K562 (cell line): Measurements from ENCODE around the gene CSNK1G1. TPM values are rescaled to one million over a fixed set of nuclear protein-coding genes. Genes with fewer than 3 reads are reported as not detected.

Source experiments
- ATAC-seq: fragments of 200-7000 bp; cut with Tn5 transposase; 3 replicates; pipeline ENCODE4 v1.9.1; 2020; ENCODE audit warnings: moderate library complexity
- BruUV-seq: library from RNA; stranded (reverse); fragments of 400-500 nt; replicated peaks from 2 replicates; lab custom pipeline; 2021; lab: Mats Ljungman, UMichigan
- CTCF ChIA-PET: fragments of 300-600 bp; formaldehyde crosslinking; extraction: SDS; loops from one replicate; lab custom pipeline; 2021; ENCODE audit warnings: low intra/inter-chr PET ratio; lab: Yijun Ruan, JAX
- POLR2A ChIA-PET: fragments of 300-600, 350-650 bp; sonication (Branson Sonifier 250); formaldehyde crosslinking; extraction: SDS; loops from one replicate; lab custom pipeline; 2021; ENCODE audit warnings: antibody characterized with exemption, inconsistent platforms; lab: Yijun Ruan, JAX
- DNase-seq, 4 experiments: peaks; one replicate each; pipeline versions ENCODE4 v3.0.0 to v3.0.0-alpha.2; 2011 to 2018; ENCODE audit warnings: low spot score in 3 of 4, mixed read lengths in 3 of 4; ENCODE audit errors: extremely low read depth in 1 of 4
- FAIRE-seq: peaks from 2 replicates; lab custom pipeline; 2011; peaks lifted over from hg19 to GRCh38; lab: Jason Lieb, UNC
- H2AFZ ChIP-seq: 2 replicates; pipeline ENCODE4 v1.6.0; 2011; ENCODE audit warnings: low read depth, low read length, control low read depth, inconsistent platforms
- H3K27ac ChIP-seq: fragments of 200-600 bp; 3 replicates; pipeline ENCODE4 v1.8.0; 2011; ENCODE audit warnings: low read depth, mild to moderate bottlenecking, control low read depth, inconsistent platforms, low read length, moderate library complexity, mixed read lengths; ENCODE audit errors: extremely low read depth
- H3K27me3 ChIP-seq, 2 experiments: fragments of 300-600 bp in 1 of 2; 2 replicates in 1 of 2; 3 replicates in 1 of 2; pipeline versions ENCODE4 v1.6.0 to v1.8.0; 2011; ENCODE audit warnings: inconsistent platforms in 2 of 2, low read length in 2 of 2, mild to moderate bottlenecking in 1 of 2, mixed read lengths in 1 of 2, moderate library complexity in 1 of 2; ENCODE audit not compliant: control insufficient read depth in 2 of 2, insufficient read depth in 2 of 2
- H3K36me3 ChIP-seq: fragments of 300-600 bp; 3 replicates; pipeline ENCODE4 v1.8.0; 2011; ENCODE audit warnings: mild to moderate bottlenecking, low read length, inconsistent platforms; ENCODE audit not compliant: control insufficient read depth, insufficient read depth
- H3K4me1 ChIP-seq, 2 experiments: fragments of 200-600 bp in 1 of 2; replicated peaks in 1 of 2; 2 replicates in 1 of 2; 3 replicates in 1 of 2; pipeline versions ENCODE4 v1.5.1 to v1.8.0; 2011; ENCODE audit warnings: inconsistent platforms in 2 of 2, low read length in 2 of 2, mild to moderate bottlenecking in 1 of 2, mixed read lengths in 1 of 2, moderate library complexity in 1 of 2; ENCODE audit not compliant: control insufficient read depth in 2 of 2, insufficient read depth in 2 of 2
- H3K4me2 ChIP-seq: 2 replicates; pipeline ENCODE4 v1.6.1; 2011; ENCODE audit warnings: low read length, control low read depth, inconsistent platforms, mixed read lengths; ENCODE audit not compliant: insufficient read depth
- H3K4me3 ChIP-seq: fragments of 200-600 bp; sonication (generic), shearing (Covaris generic); 2 replicates; pipeline ENCODE4 v1.5.1; 2016; ENCODE audit warnings: control low read depth, inconsistent platforms
- H3K79me2 ChIP-seq: fragments of 200-600 bp; 3 replicates; pipeline ENCODE4 v1.8.0; 2011; ENCODE audit warnings: low read length, inconsistent platforms; ENCODE audit not compliant: control insufficient read depth, insufficient read depth
- H3K9ac ChIP-seq, 2 experiments: 2 replicates each; pipeline versions ENCODE4 v1.6.0 to v1.6.1; 2011; ENCODE audit warnings: low read depth in 2 of 2, low read length in 2 of 2, control low read depth in 1 of 2, inconsistent platforms in 1 of 2, mild to moderate bottlenecking in 1 of 2, mixed read lengths in 1 of 2; ENCODE audit not compliant: insufficient read depth in 1 of 2
- H3K9me1 ChIP-seq: one replicate; pipeline ENCODE4 v1.6.0; 2011; ENCODE audit warnings: inconsistent platforms, mild to moderate bottlenecking, low read length, moderate library complexity; ENCODE audit not compliant: control insufficient read depth, insufficient read depth
- H3K9me3 ChIP-seq: replicated peaks from 2 replicates; pipeline ENCODE4 v1.5.1; 2011; ENCODE audit warnings: low read depth, low read length, inconsistent platforms; ENCODE audit not compliant: control insufficient read depth, insufficient read depth
- H4K20me1 ChIP-seq: replicated peaks from 2 replicates; pipeline ENCODE4 v1.6.1; 2011; ENCODE audit warnings: low read length, inconsistent platforms, mixed read lengths; ENCODE audit not compliant: control insufficient read depth, insufficient read depth
- CEBPB ChIP-seq: fragments of 450-650 bp; IDR thresholded peaks from 2 replicates; pipeline ENCODE4 v1.6.1; 2016; ENCODE audit warnings: missing genetic modification characterization, missing compliant biosample characterization
- CEBPG ChIP-seq, 3 experiments: fragments of 200-800 bp in 1 of 3; sonication (Bioruptor generic) in 1 of 3; sonication (generic) in 1 of 3; formaldehyde crosslinking in 1 of 3; IDR thresholded peaks in 2 of 3; conservative IDR thresholded peaks in 1 of 3; 2 replicates each; pipeline versions ENCODE4 v1.6.1 to v1.8.0; 2016 to 2022; ENCODE audit warnings: missing compliant biosample characterization in 2 of 3, missing genetic modification characterization in 2 of 3, mild to moderate bottlenecking in 1 of 3, missing genetic modification reagents in 1 of 3
- CSDE1 ChIP-seq, 2 experiments: fragments of 450-650 bp; IDR thresholded peaks; 2 replicates each; pipeline ENCODE4 v1.6.1; 2016; ENCODE audit warnings: mild to moderate bottlenecking in 1 of 2
- KLF1 ChIP-seq: fragments of 450-650 bp; IDR thresholded peaks from 2 replicates; pipeline ENCODE4 v1.6.1; 2016; ENCODE audit warnings: missing genetic modification characterization, missing compliant biosample characterization
- MEIS2 ChIP-seq: fragments of 450-650 bp; IDR thresholded peaks from 2 replicates; pipeline ENCODE4 v1.6.1; 2014; ENCODE audit warnings: mild to moderate bottlenecking; ENCODE audit not compliant: partially characterized antibody
- SMARCA4 ChIP-seq: fragments of 450-650 bp; IDR thresholded peaks from 2 replicates; pipeline ENCODE4 v1.6.1; 2016
- SRSF9 ChIP-seq: fragments of 200-400 bp; formaldehyde crosslinking; IDR thresholded peaks from 2 replicates; pipeline ENCODE4 v1.6.1; 2017; ENCODE audit warnings: low read depth, low read length, borderline replicate concordance
- TEAD4 ChIP-seq, 2 experiments: sonication (generic) in 1 of 2; formaldehyde crosslinking in 1 of 2; IDR thresholded peaks; 2 replicates each; pipeline versions ENCODE4 v1.6.1 to v1.8.0; 2012 to 2022; ENCODE audit warnings: borderline replicate concordance in 1 of 2, inconsistent platforms in 1 of 2, low read length in 1 of 2, mild to moderate bottlenecking in 1 of 2, missing genetic modification reagents in 1 of 2
- ZBTB34 ChIP-seq: fragments of 250-450 bp; sonication (Bioruptor Pico); IDR thresholded peaks from 2 replicates; pipeline ENCODE4 v1.8.0; 2021; ENCODE audit warnings: mild to moderate bottlenecking, moderate library complexity
- ZNF311 ChIP-seq: fragments of 250-450 bp; sonication (Bioruptor Pico); IDR thresholded peaks from 2 replicates; pipeline ENCODE4 v1.4.0; 2020; ENCODE audit warnings: mild to moderate bottlenecking, moderate library complexity
- in situ Hi-C: fragments of 300-500 bp; cut with MboI; formaldehyde crosslinking; loops from 4 replicates; pipeline ENCODE4 v1.15.0; 2018; ENCODE audit warnings: inconsistent platforms, mixed read lengths
- intact Hi-C: fragments of 100-400 bp; cut with micrococcal nuclease; formaldehyde crosslinking; loops from 2 replicates; pipeline ENCODE4 v1.14.2; 2022
- polyA plus RNA-seq, 8 experiments: library from polyadenylated mRNA; depleted of rRNA in 4 of 8; stranded (reverse) in 5 of 8; unstranded in 3 of 8; fragments of >200 nt; fragmentation: Nextera tagmentation in 2 of 8; fragmentation: Illumina TruSeq in 1 of 8; extraction: Ambion mirVana in 2 of 8; extraction: Trizol in 1 of 8; gene quantifications; 2 replicates each; pipeline versions ENCODE4 v1.2.1 to v1.2.3, GENCODE V29; 2011 to 2014; ENCODE audit warnings: inconsistent platforms in 1 of 8, missing spikeins in 1 of 8
- total RNA-seq, 7 experiments: library from RNA; depleted of rRNA in 6 of 7; stranded (reverse); fragments of >200 nt in 6 of 7; fragmentation: Illumina TruSeq in 2 of 7; extraction: Trizol in 2 of 7; gene quantifications; 2 replicates each; pipeline versions ENCODE4 v1.2.1 to v1.2.3, GENCODE V29; 2011 to 2021; ENCODE audit warnings: low replicate concordance in 1 of 7
- TF ChIP-seq, protein P1 (sequence below), 2 experiments: fragments of 450-650 bp in 1 of 2; sonication (generic) in 1 of 2; formaldehyde crosslinking in 1 of 2; IDR thresholded peaks in 1 of 2; conservative IDR thresholded peaks in 1 of 2; 2 replicates each; pipeline versions ENCODE4 v1.6.1 to v1.8.1; 2016 to 2023; ENCODE audit warnings: mild to moderate bottlenecking in 2 of 2, moderate library complexity in 2 of 2, inconsistent platforms in 1 of 2, missing genetic modification reagents in 1 of 2
- TF ChIP-seq, protein P2 (sequence below): IDR thresholded peaks from 2 replicates; pipeline ENCODE4 v1.6.1; 2011; ENCODE audit warnings: borderline replicate concordance, low read depth, mild to moderate bottlenecking, moderate library complexity, low read length; ENCODE audit not compliant: insufficient read depth, poor library complexity, severe bottlenecking

The CSNK1G1 gene
- total and polyA plus RNA-seq, 9 of the 15 experiments (the other 6 are each of a cell fraction or from before 2014, with no cell fraction given): 4.5 to 18.5 (median 9.5) TPM

DNA sequence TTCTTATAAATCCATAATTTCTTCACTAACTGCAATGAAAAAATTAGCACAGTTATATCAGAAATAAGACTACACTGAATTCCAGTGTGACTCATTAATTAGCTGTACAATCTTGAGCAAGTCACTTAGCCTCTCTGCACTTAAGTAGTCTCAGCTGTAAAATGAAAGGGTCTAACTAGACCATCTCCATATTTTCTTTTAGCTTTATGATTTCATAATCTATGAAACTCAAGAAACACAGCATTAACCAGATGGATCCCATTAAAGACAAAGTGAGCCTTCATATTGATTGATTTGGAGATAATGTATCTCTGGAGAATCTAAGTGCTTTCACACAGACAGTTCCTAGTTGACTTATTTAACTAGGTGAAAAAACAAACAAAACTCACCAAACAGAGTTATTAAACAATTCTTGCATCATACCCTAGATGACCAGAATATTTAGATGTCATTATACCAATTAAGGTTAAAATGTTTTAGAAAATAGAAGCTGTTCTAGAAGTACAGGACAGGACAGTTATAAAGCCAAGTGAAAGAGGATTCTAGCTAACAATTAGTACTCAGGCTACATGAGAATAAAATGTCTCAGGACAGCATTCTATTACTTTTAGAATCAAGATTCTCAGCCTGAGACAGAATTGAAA is 11.2 kb downstream of the CSNK1G1 start:
- Histone ChIP-seq H3K79me2 (peaks cover 32% of the 10 kb centered on the region), H3K9ac (no peak overlapping the region), H3K9me3 (no peaks in the 10 kb centered on the region), H3K27me3 (no peaks in the 10 kb centered on the region), H2AFZ (no peak overlapping the region), H3K36me3 (peaks cover 22% of the 10 kb centered on the region), H3K27ac (no peak overlapping the region), H4K20me1 (0 out of 2 replicates have a peak, but pooled peaks cover 4% of the 10 kb centered on the region), H3K9me1 (no peaks in the 10 kb centered on the region), H3K4me2 (no peak overlapping the region), H3K4me3 (no peak overlapping the region), H3K4me1 (no peaks in the 10 kb centered on the region; a peak in 1 of 5 replicates)
- DNase-seq (no peak), ATAC-seq (no peak), FAIRE-seq (no peak)
- BruUV-seq: no TSS peak
- CTCF ChIA-PET: no interaction called here
- POLR2A ChIA-PET: interaction anchor here (0.6 to 1.5 kb wide), 4 partner anchors 10 to 107 kb away, joined by 3 to 7 read pairs (median 4); no protein-coding TSS in a partner anchor
- intact Hi-C loops: no loop called here
- in situ Hi-C loops: no loop called here
- TF ChIP-seq TEAD4 (IDR thresholded peaks at IDR 0.05; ENCODE audit: low read length): no peak
- no peak for TF ChIP-seq TEAD4 (CRISPR knock-in tag; IDR thresholded peaks at IDR 0.05; ENCODE audit: borderline replicate concordance)
- TF ChIP-seq KLF1 (tag): no peak
- peak; percentile 59 for TF ChIP-seq CEBPB (tag)
- TF ChIP-seq SMARCA4: no peak
- TF ChIP-seq, protein P1, sequence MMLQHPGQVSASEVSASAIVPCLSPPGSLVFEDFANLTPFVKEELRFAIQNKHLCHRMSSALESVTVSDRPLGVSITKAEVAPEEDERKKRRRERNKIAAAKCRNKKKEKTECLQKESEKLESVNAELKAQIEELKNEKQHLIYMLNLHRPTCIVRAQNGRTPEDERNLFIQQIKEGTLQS (IDR thresholded peaks at IDR 0.05): peak; percentile 68
- TF ChIP-seq, protein P1 (CRISPR knock-in tag; conservative IDR thresholded peaks at IDR 0.05): no peak
- no peak for TF ChIP-seq CSDE1 (IDR thresholded peaks at IDR 0.05)
- TF ChIP-seq ZBTB34: no peak
- TF ChIP-seq, protein P2, sequence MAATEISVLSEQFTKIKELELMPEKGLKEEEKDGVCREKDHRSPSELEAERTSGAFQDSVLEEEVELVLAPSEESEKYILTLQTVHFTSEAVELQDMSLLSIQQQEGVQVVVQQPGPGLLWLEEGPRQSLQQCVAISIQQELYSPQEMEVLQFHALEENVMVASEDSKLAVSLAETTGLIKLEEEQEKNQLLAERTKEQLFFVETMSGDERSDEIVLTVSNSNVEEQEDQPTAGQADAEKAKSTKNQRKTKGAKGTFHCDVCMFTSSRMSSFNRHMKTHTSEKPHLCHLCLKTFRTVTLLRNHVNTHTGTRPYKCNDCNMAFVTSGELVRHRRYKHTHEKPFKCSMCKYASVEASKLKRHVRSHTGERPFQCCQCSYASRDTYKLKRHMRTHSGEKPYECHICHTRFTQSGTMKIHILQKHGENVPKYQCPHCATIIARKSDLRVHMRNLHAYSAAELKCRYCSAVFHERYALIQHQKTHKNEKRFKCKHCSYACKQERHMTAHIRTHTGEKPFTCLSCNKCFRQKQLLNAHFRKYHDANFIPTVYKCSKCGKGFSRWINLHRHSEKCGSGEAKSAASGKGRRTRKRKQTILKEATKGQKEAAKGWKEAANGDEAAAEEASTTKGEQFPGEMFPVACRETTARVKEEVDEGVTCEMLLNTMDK: no peak
- no peak for TF ChIP-seq SRSF9
- TF ChIP-seq CEBPG (CRISPR knock-in tag; IDR thresholded peaks at IDR 0.05): no peak
- TF ChIP-seq CEBPG (tag; conservative IDR thresholded peaks at IDR 0.05 in 1 of 2, IDR thresholded peaks at IDR 0.05 in 1 of 2): peak; percentile 61 to 69
- TF ChIP-seq ZNF311: no peak
- TF ChIP-seq MEIS2: no peak
